Mesodermal cell (in vitro differentiated cells): Measurements from ENCODE around the gene KIF5B.
"Not testable (repeated sequence)": the region's sequence is repeated elsewhere in the genome, so short reads cannot be mapped to it uniquely, and the experiment has no call there.

Source experiments
- H3K27ac ChIP-seq: 2 replicates; pipeline ENCODE4 v1.7.0; 2013; ENCODE audit warnings: mild to moderate bottlenecking, low read depth, low read length, moderate library complexity; ENCODE audit not compliant: severe bottlenecking
- H3K36me3 ChIP-seq: 2 replicates; pipeline ENCODE4 v1.7.1; 2013; ENCODE audit warnings: mild to moderate bottlenecking, low read length, moderate library complexity; ENCODE audit not compliant: control insufficient read depth, insufficient read depth
- H3K4me1 ChIP-seq: one replicate; pipeline ENCODE4 v1.7.1; 2013; ENCODE audit warnings: mild to moderate bottlenecking, low read length; ENCODE audit not compliant: insufficient read depth, control insufficient read depth, poor library complexity, severe bottlenecking
- H3K4me3 ChIP-seq: 2 replicates; pipeline ENCODE4 v1.7.0; 2013; ENCODE audit warnings: low read length, control low read depth, mild to moderate bottlenecking; ENCODE audit not compliant: insufficient read depth, poor library complexity, severe bottlenecking; ENCODE audit errors: extremely low read depth
- H3K9me3 ChIP-seq: 2 replicates; pipeline ENCODE4 v1.7.1; 2013; ENCODE audit warnings: mild to moderate bottlenecking, low read length, moderate library complexity; ENCODE audit not compliant: control insufficient read depth
- WGBS, 2 experiments: methylation state at CpG; one replicate each; pipeline ENCODE4 v1.1.5; 2013; ENCODE audit warnings: missing lambda C conversion rate in 2 of 2; ENCODE audit not compliant: insufficient coverage in 2 of 2; 5-methylcytosine and 5-hydroxymethylcytosine counted together

The KIF5B gene

DNA sequence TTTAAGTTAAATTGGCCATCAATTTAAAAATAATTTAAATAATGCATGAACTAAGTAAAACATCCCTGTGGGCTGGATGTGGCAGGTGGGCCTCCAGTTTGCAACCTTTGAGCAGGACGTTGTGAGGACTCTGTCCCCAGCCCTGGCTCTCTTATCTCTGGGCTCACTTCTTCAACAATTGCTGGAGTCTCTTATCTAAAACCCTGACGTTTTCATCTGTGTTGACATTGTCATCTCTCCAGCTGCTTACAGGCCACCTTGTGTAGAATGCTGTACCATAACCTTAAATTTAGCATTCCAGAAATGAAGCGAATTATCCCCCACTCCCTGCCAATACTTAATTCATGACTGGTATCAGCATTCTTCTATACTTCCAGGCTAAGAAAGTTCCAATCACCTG, 3.2 kb upstream of the KIF5B start:
- H3K4me3 ChIP-seq: no peak overlapping the region
- 83 to 92% methylated on average over 3 of the region's 3 CpGs for WGBS, 2 experiments
- H3K36me3 ChIP-seq: no peaks in the 10 kb centered on the region
- no peaks in the 10 kb centered on the region for H3K9me3 ChIP-seq
- H3K4me1 ChIP-seq: no peaks in the 10 kb centered on the region
- no peak overlapping the region for H3K27ac ChIP-seq

DNA sequence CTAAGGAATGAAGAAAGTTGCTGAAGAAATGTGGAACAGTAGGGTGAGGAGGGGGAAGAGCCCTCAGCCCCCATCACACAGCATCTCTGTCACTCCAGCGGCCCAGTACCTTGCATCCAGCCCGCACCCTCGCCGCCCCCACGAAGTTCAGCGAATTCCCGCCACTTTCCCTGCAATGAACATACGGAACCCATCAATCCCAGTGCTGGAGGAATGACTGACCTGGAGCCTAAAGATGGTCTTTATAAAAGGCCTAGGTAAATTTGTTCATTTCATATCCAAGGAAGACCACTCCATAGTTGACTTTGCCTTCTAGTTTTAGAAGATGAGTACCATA, 779 bp upstream of the KIF5B start:
- Histone ChIP-seq H3K36me3 (no peaks in the 10 kb centered on the region), H3K9me3 (no peaks in the 10 kb centered on the region), H3K4me3 (peak overlapping the region; percentile 95), H3K27ac (no peak overlapping the region), H3K4me1 (peaks cover 4% of the 10 kb centered on the region)
- WGBS, 2 experiments: 96% methylated on average over 7 of the region's 8 CpGs; no CpG with 5 or more reads in 1 of the 2 experiments

DNA sequence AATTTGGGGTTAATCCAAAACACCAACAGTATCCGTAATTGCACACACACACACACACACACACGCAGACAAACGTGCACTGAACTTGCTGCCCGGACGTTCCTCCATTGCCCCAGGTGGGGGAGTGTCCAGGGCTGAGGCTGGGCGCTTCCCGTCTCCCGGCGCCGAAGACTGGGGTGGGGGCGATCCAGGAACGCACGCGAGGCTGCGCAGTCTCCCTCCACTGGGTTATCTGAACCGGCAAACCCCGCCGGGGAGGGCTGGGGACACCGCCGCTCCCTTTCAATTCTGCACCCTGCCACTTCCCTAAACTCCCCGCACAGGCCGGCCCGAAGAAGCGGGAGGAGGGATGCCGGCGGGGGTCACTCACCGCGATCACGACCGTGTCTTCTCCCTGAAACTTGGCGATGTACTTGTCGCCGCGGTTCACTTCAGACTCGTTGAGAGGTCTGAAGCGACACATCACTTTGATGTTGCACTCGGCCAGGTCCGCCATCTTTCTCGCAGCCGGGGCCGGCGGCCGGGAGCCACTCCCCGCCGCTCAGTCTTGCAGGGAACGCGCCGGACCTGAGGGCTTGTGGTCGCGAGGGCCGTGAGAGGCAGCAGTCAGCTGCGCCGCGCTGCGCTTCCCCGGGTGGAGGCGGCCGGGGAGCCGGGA, 618 bp downstream of the KIF5B start:
- WGBS, 2 experiments: 0 to 1% methylated on average over 53 to 56 of the region's 59 CpGs
- H3K4me3 ChIP-seq: peak overlapping the region; percentile 95

DNA sequence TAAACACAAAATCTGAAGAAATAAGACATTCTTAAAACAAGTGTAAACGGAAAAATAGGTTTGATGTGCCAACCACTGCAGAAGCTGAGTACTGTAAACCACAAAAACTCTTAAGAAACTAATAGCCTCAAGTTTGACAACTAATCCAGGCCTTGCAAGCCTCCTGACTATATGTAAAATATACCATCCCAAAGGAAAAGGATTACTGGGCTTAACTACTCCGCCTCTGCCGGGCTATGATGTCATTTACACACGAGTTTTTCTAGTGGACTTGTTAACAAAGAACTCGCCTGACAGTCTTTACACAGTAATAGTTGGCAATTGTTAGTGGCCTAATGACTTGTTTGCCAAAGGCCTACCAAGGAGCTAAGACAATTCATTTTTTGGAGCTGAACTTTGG, 2.1 kb downstream of the KIF5B start:
- Histone ChIP-seq H3K4me3 (peak overlapping the region; percentile 95), H3K9me3 (no peaks in the 10 kb centered on the region), H3K4me1 (peaks cover 5% of the 10 kb centered on the region), H3K36me3 (peaks cover 12% of the 10 kb centered on the region), H3K27ac (peak overlapping the region; percentile 1)
- 19 to 24% methylated on average over 3 to 4 of the region's 5 CpGs for WGBS, 2 experiments

More for the DNA sequence above, 618 bp downstream of the KIF5B start:
- Histone ChIP-seq H3K27ac (peak overlapping the region; percentile 86), H3K4me1 (peaks cover 5% of the 10 kb centered on the region), H3K36me3 (peaks cover under 1% of the 10 kb centered on the region), H3K9me3 (no peaks in the 10 kb centered on the region)

DNA sequence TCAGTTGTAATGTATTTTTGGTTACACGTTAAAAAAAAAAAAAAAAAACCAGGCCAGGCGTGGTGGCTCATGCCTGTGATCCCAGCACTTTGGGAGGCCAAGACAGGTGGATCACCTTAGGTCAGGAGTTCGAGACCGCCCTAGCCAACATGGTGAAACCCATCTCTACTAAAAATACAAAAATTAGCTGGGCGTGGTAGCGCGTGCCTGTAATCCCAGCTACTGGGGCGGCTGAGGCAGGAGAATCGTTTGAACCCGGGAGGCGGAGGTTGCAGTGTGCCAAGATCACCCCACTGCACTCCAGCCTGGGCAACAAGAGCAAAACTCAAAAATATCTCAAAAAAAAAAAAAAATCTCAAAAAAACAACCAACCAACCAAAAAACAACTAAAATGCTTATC, 2.8 kb downstream of the KIF5B start:
- H3K4me3 ChIP-seq: peak overlapping the region; percentile 95
- WGBS, 2 experiments: 76% methylated on average over 10 of the region's 11 CpGs
- H3K36me3 ChIP-seq: peaks cover 19% of the 10 kb centered on the region
- not testable (repeated sequence) for H3K9me3 ChIP-seq, H3K4me1 ChIP-seq, H3K27ac ChIP-seq

DNA sequence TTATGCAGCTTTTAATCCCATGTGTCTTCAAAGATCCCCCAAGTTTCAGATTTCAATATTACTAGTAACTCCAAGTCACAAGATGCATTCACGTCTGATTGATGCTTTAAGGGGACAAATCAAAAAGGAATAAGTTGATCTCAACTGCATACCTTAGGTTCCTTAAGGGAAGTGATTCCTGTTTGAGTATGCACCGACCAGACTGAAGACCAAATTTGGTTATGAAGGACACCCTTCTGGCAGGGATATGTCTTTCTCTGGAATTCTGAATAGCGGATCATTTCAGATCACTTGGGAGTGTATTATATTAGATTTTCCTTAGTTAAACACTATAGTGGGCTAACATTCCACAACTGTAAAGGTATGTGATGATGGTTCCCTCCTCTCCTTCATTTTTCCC, 4.3 kb downstream of the KIF5B start:
- no peaks in the 10 kb centered on the region for H3K9me3 ChIP-seq
- no peak overlapping the region for H3K4me3 ChIP-seq
- peaks cover 5% of the 10 kb centered on the region for H3K4me1 ChIP-seq
- no peak overlapping the region for H3K27ac ChIP-seq
- 43 to 49% methylated on average over 1 to 2 of the region's 3 CpGs for WGBS, 2 experiments
- H3K36me3 ChIP-seq: peaks cover 33% of the 10 kb centered on the region

DNA sequence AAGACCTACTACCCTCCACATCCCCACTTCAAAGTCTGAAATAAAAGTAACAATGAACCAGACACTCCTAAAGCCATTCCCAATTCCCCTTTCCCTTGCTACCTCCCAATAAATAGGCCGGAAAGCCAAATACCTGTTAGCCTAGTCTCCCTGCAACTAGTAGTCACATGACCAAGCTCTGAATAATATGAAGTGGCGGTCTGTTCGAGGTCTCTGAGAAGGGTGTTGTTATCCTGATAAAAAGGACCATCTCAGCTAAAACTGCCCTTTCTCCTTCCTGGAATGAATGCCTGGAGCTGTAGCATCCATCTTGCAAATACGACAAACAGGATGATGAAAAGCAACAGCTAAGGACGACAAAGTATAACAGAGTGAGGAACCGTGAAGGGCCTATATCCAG, 6.0 kb downstream of the KIF5B start:
- no peak overlapping the region for H3K4me3 ChIP-seq
- H3K4me1 ChIP-seq: peaks cover 5% of the 10 kb centered on the region
- peaks cover 50% of the 10 kb centered on the region for H3K36me3 ChIP-seq
- H3K9me3 ChIP-seq: no peaks in the 10 kb centered on the region
- 41 to 100% methylated on average over 1 to 3 of the region's 6 CpGs for WGBS, 2 experiments
- H3K27ac ChIP-seq: no peak overlapping the region

DNA sequence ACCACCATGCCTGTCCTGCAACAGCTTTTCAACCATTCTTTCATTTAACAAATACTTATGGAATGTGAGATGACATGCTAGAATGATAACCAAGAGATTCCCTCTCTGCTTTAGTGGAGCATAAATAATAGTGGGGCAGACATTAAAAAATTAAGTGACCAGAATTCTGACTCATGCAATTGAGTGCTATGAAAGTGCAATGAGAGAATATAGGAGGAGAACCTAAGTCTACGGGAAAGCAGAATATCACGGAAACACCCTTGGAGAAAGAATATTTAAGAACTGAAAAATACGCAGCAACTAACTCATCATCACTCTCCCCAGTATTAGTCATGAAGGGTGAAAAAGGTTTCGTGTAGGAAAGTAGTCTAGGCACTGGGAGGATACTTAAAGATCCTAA, 7.1 kb downstream of the KIF5B start:
- Histone ChIP-seq H3K4me3 (no peak overlapping the region), H3K36me3 (peaks cover 61% of the 10 kb centered on the region), H3K27ac (no peak overlapping the region), H3K4me1 (peaks cover 5% of the 10 kb centered on the region), H3K9me3 (no peaks in the 10 kb centered on the region)
- WGBS, 2 experiments: 100% methylated on average over 1 of the region's 4 CpGs; no CpG with 5 or more reads in 1 of the 2 experiments

DNA sequence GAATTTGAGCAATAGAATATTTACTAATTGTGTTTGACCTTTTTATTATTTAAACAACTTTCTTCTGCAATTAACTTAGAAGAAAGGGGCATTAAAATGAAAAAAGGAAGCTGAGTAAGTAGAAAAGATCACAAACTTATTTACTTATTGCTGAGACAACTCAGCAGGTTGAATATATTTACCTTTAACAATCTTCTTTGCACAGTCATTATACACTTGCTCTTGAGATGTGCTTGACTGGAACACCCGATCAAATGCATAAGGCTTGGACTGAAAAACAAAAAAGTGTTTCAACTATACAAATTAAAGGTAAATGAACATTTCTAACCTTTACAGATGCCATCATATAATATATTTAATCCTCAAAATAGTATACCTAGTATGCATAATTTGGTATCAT, 7.9 kb downstream of the KIF5B start:
- no CpG with 5 or more reads among the region's 1 CpG for WGBS, 2 experiments
- Histone ChIP-seq H3K36me3 (peaks cover 69% of the 10 kb centered on the region), H3K4me1 (peaks cover 5% of the 10 kb centered on the region), H3K4me3 (no peak overlapping the region), H3K27ac (no peak overlapping the region), H3K9me3 (no peaks in the 10 kb centered on the region)

DNA sequence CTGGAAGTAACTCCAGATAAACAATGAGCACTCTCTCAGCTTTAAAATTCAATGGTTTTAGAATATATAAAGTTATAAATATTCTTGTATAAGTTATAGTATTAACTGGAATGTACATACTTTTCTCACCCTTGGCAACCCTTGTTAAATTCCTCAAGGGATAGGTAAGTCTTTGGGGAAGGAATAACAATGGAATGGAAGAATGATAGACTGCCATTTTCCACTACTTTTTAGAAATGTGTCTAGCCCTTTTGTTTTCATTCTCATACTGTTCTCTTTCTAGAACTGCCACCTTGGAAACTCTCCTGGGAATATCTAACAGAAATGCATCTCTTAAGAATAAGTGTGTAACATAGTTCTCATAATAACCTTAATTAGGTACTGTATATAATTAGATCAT, 8.3 kb downstream of the KIF5B start:
- peaks cover 5% of the 10 kb centered on the region for H3K4me1 ChIP-seq
- H3K9me3 ChIP-seq: no peaks in the 10 kb centered on the region
- no peak overlapping the region for H3K4me3 ChIP-seq
- H3K27ac ChIP-seq: no peak overlapping the region
- peaks cover 73% of the 10 kb centered on the region for H3K36me3 ChIP-seq

DNA sequence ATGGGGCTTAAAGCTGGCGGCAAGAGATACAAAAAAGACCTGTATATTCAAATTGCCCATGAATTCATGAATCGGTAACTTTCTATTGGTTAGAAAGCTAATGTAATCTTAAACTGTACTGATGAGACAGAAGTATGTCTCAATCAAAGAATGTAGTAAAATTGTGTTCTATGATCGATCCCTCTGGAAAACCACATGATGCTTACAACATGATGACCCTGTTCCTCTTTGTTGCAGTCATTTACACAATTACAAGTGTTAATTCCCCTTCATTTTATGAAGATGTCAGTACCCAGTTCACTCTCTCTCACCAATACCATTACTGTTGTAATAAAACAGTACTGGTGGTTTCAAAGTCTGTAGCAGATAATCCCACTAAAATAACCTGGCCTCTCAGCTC, 10.1 kb downstream of the KIF5B start:
- no peaks in the 10 kb centered on the region for H3K9me3 ChIP-seq
- no peak overlapping the region for H3K27ac ChIP-seq
- WGBS, 2 experiments: 97 to 100% methylated on average over 1 to 3 of the region's 3 CpGs
- peaks cover 88% of the 10 kb centered on the region for H3K36me3 ChIP-seq
- H3K4me1 ChIP-seq: no peaks in the 10 kb centered on the region
- H3K4me3 ChIP-seq: no peak overlapping the region
